Measurements from ENCODE around the gene SLC22A23.

Gene SLC22A23

GRCh38 chr6:3314621-3315467, 142.0 kb downstream of the SLC22A23 start:
- no peak for DNase-seq

- DNase-seq = no peak
These were observed 142.7 kb downstream of the SLC22A23 start for GRCh38 chr6:3314176-3314575.

DNA sequence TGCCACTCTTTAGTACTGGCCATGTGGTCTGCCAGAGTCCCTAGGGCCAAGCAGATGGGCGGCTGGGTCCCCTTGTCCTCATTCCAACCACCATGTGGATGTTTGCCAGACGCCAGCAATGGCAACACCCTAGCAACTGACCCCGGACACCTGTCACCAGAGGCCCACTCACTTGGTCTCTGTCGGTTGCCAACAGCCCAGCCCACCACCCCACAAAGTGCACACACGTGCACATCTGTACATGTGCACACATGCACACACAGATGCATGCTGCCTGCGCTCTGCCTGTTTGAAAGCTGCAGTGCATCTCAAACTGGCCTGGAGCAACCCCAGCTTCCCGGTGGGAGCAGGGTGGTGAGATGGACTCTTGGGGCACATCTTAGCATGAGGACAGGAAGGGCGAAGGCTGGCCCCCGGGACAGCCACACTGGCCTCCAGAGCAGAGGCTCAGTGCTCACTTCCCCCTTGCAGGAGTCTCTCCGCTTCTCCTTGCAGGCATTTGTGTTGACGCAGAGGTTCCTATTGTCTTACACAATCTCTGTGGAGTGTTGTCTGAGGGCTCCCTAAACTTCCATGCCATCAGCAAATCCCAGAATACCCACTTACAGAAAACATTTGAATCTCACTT, 144.1 kb downstream of the SLC22A23 start:
- no peak for DNase-seq

- no peak for DNase-seq
These were observed 145.0 kb downstream of the SLC22A23 start for GRCh38 chr6:3311826-3312225.

DNA sequence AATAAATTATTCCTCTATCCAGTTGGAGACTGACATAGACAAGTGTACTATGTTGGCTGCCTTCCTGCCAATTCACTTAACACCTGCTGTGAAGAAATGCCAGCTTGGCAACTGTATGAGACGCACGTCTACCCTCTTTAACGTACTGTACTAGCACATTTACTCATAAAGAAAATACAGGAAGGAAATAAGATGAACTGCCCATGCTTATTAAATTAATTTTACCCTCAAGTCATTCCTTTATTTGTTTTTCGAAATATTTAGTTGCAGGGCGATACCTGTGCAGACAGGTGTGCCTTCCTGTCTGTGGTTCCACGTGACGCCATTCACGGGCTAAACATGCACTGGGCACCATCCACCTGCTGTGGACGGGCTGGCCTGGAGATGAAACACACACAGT, 146.1 kb downstream of the SLC22A23 start:
- DNase-seq = no peak

GRCh38 chr6:3310051-3310448, 146.8 kb downstream of the SLC22A23 start:
- DNase-seq = no peak

DNA sequence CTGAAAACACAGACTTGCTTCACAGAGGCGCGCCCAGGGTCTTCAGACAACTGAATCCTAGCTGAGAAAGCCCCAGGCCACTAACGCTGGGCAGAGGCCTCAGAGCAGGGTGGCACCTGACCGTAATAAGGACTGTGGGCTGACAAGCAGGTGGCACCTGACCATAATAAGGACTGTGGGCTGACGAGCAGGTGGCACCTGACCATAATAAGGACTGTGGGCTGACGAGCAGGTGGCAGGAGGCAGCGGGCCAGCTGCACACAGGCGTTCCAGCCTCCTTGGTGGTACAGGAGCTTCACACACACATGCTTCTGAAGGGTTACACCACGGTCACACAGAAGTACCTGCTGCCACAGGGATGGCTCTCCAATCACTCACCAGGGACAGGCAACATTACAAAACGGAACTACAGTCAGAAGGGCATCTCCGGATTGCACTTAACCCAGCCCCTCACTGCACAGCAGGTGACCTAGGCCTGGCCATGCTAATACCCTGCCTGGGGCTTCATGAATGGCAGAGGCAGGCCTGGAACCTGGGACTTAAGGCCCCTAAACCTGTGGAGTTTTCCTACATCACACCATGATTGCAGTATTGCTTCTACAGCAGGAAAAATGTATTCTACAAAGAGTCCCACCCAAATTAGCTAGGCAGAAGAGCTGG, 147.3 kb downstream of the SLC22A23 start:
- DNase-seq = peak; percentile 82

GRCh38 chr6:3308106-3308505, 148.7 kb downstream of the SLC22A23 start:
- no peak for DNase-seq

DNA sequence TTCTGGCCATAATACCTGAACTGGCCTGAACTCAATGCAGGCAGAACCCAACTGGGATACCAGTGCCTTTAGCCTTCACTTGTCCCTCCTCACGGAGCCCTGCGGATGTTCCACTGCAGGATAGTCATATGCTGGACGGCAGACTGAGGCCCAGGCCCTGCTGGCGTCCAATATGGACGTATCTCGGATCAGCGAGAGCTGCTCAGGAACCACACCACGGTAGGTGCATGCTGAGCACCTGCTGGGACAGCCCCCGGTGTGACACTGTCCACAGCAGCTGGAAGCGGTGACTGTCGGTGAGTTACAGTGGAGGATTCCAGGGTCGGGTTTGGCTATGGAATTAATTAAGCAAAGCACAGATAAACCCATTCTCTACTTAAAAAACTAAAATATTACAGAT, 149.4 kb downstream of the SLC22A23 start:
- no peak for DNase-seq

DNA sequence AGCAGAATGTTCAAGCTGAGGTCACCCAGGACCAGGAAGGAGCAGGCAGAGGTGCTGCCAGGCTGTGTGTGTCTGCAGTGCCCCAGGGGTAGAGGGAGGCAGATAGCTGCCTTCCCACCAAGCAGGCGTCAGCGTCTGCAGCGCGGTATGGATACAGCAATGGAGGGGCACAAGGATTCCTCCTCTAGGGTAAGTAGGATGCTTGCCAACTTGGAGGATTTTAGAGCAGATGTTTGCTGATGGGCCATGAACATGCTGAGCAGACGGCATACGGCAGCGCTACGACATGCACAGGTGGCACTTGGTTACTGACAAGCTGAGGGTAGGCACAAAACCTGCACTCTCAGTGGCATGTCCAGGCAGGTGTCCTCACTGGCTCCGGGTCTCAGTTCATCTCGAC, 150.0 kb downstream of the SLC22A23 start:
- no peak for DNase-seq

- DNase-seq = no peak
These were observed 151.0 kb downstream of the SLC22A23 start for GRCh38 chr6:3305831-3306230.

- DNase-seq = no peak
These were observed 151.7 kb downstream of the SLC22A23 start for GRCh38 chr6:3305216-3305565.

- no peak for DNase-seq
These were observed 152.2 kb downstream of the SLC22A23 start for GRCh38 chr6:3304500-3305215.

GRCh38 chr6:3303795-3304411, 152.9 kb downstream of the SLC22A23 start:
- DNase-seq = no peak

DNA sequence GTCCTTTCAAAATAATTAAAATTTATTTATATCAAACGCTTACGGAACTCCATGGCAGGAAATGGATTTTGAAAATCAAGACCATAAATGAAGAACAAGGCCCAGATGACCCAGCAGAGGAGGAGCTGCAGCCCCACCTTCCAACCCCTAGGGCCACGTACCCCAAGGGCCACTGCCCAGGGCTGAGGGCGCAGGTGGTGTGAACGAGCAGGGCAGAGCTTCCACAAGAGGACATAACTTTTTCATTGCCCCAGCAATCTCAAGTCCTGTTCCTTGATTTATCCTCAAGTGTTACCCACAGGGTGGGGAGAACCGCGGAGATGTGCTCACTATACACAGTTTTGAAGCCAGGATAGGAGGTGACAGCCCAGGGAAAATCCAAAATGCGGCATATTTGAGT, 155.3 kb downstream of the SLC22A23 start:
- DNase-seq = no peak

- DNase-seq = no peak
These were observed 157.6 kb downstream of the SLC22A23 start for GRCh38 chr6:3299221-3299620.

DNA sequence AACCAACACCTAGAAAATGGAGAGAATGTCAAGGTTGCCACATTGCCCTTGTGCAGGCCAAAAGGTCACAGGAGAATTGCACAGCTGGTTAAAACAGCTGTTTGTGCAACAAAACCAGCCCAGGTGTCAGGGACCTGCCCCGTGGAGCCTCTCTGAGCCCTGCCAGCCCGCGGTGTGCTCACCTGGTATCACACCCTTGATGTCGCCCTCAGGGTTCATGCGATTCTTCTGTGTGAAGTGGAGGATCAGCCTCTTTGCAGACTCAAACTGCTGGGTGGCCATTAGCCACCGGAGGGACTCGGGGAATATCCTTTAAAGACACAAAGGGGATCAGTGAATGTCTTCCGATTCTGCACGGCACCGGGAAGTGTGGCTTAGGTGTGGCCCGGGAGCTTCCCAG, 158.9 kb downstream of the SLC22A23 start:
- no peak for DNase-seq

DNA sequence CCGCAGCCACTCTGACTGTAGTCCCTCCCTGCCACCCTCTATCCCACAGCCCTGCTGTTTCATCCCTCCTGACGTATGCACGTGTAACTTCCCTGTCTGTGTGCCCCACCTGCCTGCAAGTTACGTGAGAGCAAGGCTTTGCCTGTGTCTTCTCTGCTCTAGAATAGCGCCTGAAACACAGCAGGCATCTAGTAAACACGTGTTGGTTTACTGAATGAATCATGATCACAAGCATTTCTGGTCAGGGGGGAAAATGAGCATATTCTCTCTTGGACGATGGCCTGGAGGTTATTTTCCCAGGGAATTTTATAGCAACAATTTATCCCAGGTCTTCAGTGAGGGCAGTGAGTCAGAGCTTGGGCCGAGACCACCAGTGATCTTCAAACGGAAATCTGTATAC, 159.8 kb downstream of the SLC22A23 start:
- DNase-seq = no peak

DNA sequence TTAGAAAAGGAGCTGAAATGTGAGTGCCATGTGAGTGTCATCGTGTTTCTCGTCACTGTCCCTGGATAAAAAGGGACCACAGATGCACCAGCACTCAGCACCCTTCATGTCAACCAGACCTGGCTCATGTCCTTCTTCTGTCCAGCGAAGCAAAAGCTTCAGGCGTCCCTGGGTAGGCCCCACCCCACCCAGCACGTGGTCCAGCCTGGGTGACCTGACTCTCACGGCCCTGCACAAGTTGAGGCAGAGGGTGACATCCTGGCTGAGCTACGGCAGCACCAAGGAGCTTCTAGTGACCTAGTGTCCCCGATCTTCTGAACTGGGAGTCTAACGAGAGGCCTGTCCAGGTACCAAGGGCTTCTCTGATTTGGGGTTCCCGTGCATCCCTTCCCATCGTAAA, 160.3 kb downstream of the SLC22A23 start:
- no peak for DNase-seq

- DNase-seq = no peak
These were observed 160.8 kb downstream of the SLC22A23 start for GRCh38 chr6:3296078-3296477.

- DNase-seq = no peak
These were observed 161.7 kb downstream of the SLC22A23 start for GRCh38 chr6:3294921-3295871.

- DNase-seq = no peak
These were observed 162.5 kb downstream of the SLC22A23 start for GRCh38 chr6:3294396-3294795.

Data from NCI-H187 treated with DMSO at 0.1 percent for 48 hours (cell line).